Natural killer cell (primary cell): Measurements from ENCODE around the gene EXD3. TPM values are rescaled to one million over a fixed set of nuclear protein-coding genes. Genes with fewer than 3 reads are reported as not detected.
A peak's percentile ranks its signal among the peaks of the same experiment; 100 is the strongest.
"Not testable (repeated sequence)": the region's sequence is repeated elsewhere in the genome, so short reads cannot be mapped to it uniquely, and the experiment has no call there.

Experiments
- ATAC-seq, 3 donors: fragments of 150-1000 bp in 2 of 3; fragments of 200-7000 bp in 1 of 3; cut with Tn5 transposase; 1 replicate in 1 of 3; 2 replicates in 2 of 3; pipeline ENCODE4 v1.10.0; 2021; ENCODE audit warnings: mild to moderate bottlenecking in 2 of 3, moderate library complexity in 2 of 3
- DNase-seq, 2 donors: peaks; one replicate each; pipeline versions ENCODE4 v3.0.0 to v3.0.0-alpha.2; 2013 to 2021; ENCODE audit warnings: mixed read lengths in 1 of 2
- H3K27ac ChIP-seq: one replicate; pipeline ENCODE4 v1.5.1; 2013; ENCODE audit warnings: mild to moderate bottlenecking, low read length
- H3K27me3 ChIP-seq: one replicate; pipeline ENCODE4 v1.6.1; 2013; ENCODE audit warnings: low read length; ENCODE audit not compliant: control insufficient read depth, insufficient read depth
- H3K36me3 ChIP-seq: one replicate; pipeline ENCODE4 v1.6.1; 2013; ENCODE audit warnings: low read length; ENCODE audit not compliant: control insufficient read depth, insufficient read depth
- H3K4me1 ChIP-seq: one replicate; pipeline ENCODE4 v1.6.1; 2013; ENCODE audit warnings: low read length; ENCODE audit not compliant: control insufficient read depth, insufficient read depth
- H3K4me3 ChIP-seq: one replicate; pipeline ENCODE4 v1.5.1; 2013; ENCODE audit warnings: low read length
- H3K9me3 ChIP-seq: one replicate; pipeline ENCODE4 v1.6.1; 2013; ENCODE audit warnings: low read length; ENCODE audit not compliant: control insufficient read depth, insufficient read depth
- H3K27ac Mint-ChIP-seq, 2 donors: one replicate each; pipeline ENCODE4 v1.8.0; 2022; ENCODE audit warnings: mild to moderate bottlenecking in 2 of 2, mixed read lengths in 2 of 2, moderate library complexity in 1 of 2
- H3K27me3 Mint-ChIP-seq, 2 donors: one replicate each; pipeline ENCODE4 v1.8.0; 2022; ENCODE audit warnings: low read depth in 2 of 2, mixed read lengths in 2 of 2
- H3K36me3 Mint-ChIP-seq: one replicate; pipeline ENCODE4 v1.8.0; 2022; ENCODE audit warnings: mixed read lengths
- H3K4me1 Mint-ChIP-seq, 2 donors: one replicate each; pipeline ENCODE4 v1.8.0; 2022; ENCODE audit warnings: mixed read lengths in 2 of 2
- H3K4me3 Mint-ChIP-seq: one replicate; pipeline ENCODE4 v1.8.0; 2022; ENCODE audit warnings: mild to moderate bottlenecking, moderate library complexity, mixed read lengths
- H3K9me3 Mint-ChIP-seq, 2 donors: one replicate each; pipeline ENCODE4 v1.8.0; 2022; ENCODE audit warnings: mixed read lengths in 2 of 2
- WGBS: methylation state at CpG from one replicate; pipeline ENCODE4 v1.1.7; 2013; ENCODE audit warnings: missing lambda C conversion rate; ENCODE audit not compliant: insufficient coverage; 5-methylcytosine and 5-hydroxymethylcytosine counted together
- intact Hi-C: fragments of 100-400 bp; cut with micrococcal nuclease; formaldehyde crosslinking; loops from one replicate; pipeline ENCODE4 v1.14.2; 2022
- total RNA-seq, 4 donors: library from RNA; stranded (reverse); fragments of 120-200 nt in 1 of 4; gene quantifications; one replicate each; pipeline versions ENCODE4 v1.2.3 to v1.2.4, GENCODE V29; 2013 to 2022
- TF ChIP-seq, protein P1 (sequence below): fragments of 200-600 bp; IDR thresholded peaks from one replicate; pipeline ENCODE4 v1.8.0; 2022; ENCODE audit warnings: antibody characterized with exemption

Gene EXD3
- total RNA-seq, 3 donors from 2014 or later (not counting 1 experiment from before 2014, with no cell fraction given), result 28.0 to 35.3 (median 29.6) TPM

DNA sequence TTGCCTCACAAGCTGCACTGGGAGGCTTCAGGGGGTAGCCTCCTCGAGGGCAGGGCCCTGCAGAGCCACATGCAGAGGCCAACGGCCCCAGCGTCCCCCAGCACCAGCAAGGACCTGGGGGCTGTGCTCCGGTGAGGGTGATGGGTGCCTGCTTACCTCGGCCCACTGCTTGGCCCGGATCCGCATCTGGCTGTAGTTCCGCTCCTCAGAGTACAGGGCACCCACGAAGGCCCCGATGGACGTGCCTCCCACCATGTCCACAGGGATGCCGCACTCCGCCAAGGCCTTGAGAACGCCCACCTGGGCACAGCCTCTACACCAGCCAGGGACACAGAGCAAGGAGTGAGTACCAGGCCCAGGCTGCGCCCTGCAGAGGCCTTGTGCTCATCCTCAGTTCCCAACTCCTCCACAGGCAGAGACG is 44.2 kb upstream of the EXD3 start:
- Histone ChIP-seq H3K4me3 (no peak overlapping the region), H3K9me3 (no peaks in the 10 kb centered on the region), H3K27ac (no peak overlapping the region), H3K36me3 (no peaks in the 10 kb centered on the region), H3K27me3 (no peaks in the 10 kb centered on the region), H3K4me1 (peaks cover 13% of the 10 kb centered on the region)
- Mint-ChIP-seq H3K4me1 (peaks cover 7 to 19% of the 10 kb centered on the region in 2 donors), H3K36me3 (no peaks in the 10 kb centered on the region), H3K4me3 (no peak overlapping the region), H3K27ac (peak overlapping the region in 1 of 2 donors; percentile 33), H3K27me3 (peaks cover 0 to 3% of the 10 kb centered on the region in 2 donors), H3K9me3 (no peaks in the 10 kb centered on the region)
- no peak for ATAC-seq
- TF ChIP-seq, protein P1, sequence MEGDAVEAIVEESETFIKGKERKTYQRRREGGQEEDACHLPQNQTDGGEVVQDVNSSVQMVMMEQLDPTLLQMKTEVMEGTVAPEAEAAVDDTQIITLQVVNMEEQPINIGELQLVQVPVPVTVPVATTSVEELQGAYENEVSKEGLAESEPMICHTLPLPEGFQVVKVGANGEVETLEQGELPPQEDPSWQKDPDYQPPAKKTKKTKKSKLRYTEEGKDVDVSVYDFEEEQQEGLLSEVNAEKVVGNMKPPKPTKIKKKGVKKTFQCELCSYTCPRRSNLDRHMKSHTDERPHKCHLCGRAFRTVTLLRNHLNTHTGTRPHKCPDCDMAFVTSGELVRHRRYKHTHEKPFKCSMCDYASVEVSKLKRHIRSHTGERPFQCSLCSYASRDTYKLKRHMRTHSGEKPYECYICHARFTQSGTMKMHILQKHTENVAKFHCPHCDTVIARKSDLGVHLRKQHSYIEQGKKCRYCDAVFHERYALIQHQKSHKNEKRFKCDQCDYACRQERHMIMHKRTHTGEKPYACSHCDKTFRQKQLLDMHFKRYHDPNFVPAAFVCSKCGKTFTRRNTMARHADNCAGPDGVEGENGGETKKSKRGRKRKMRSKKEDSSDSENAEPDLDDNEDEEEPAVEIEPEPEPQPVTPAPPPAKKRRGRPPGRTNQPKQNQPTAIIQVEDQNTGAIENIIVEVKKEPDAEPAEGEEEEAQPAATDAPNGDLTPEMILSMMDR, result no peak
- DNase-seq, result no peak
- WGBS, result 96% methylated on average over 16 of the region's 16 CpGs
- intact Hi-C loops, result no loop called here

- H3K36me3 Mint-ChIP-seq, H3K27me3 ChIP-seq, H3K36me3 ChIP-seq, DNase-seq, H3K27me3 Mint-ChIP-seq, intact Hi-C loops, ATAC-seq, H3K4me3 Mint-ChIP-seq, H3K4me3 ChIP-seq, H3K9me3 Mint-ChIP-seq, H3K9me3 ChIP-seq, H3K27ac ChIP-seq: not testable (repeated sequence)
- H3K4me1 Mint-ChIP-seq, result peaks cover 7 to 26% of the 10 kb centered on the region in 2 donors
- peak overlapping the region in 1 of 2 donors; percentile 53 for H3K27ac Mint-ChIP-seq
- 93% methylated on average over 35 of the region's 35 CpGs for WGBS
- peaks cover 19% of the 10 kb centered on the region for H3K4me1 ChIP-seq
Measured at GRCh38 chr9:137466389-137467085, 43.6 kb upstream of the EXD3 start.

- ATAC-seq, result no peak
- H3K4me3 Mint-ChIP-seq, result no peak overlapping the region
- no peaks in the 10 kb centered on the region for H3K27me3 ChIP-seq
- peaks cover 5 to 28% of the 10 kb centered on the region in 2 donors for H3K4me1 Mint-ChIP-seq
- H3K4me3 ChIP-seq, result no peak overlapping the region
- no peaks in the 10 kb centered on the region for H3K36me3 ChIP-seq
- no peak overlapping the region for H3K27ac ChIP-seq
- no peaks in the 10 kb centered on the region for H3K9me3 Mint-ChIP-seq
- 94% methylated on average over 23 of the region's 23 CpGs for WGBS
- H3K9me3 ChIP-seq, result no peaks in the 10 kb centered on the region
- DNase-seq, result no peak
- TF ChIP-seq, protein P1, result no peak
- no peaks in the 10 kb centered on the region for H3K36me3 Mint-ChIP-seq
- peak overlapping the region; percentile 32 to 53 for H3K27ac Mint-ChIP-seq
- H3K27me3 Mint-ChIP-seq, result no peaks in the 10 kb centered on the region
- intact Hi-C loops, result no loop called here
- H3K4me1 ChIP-seq, result peaks cover 25% of the 10 kb centered on the region
Measured at GRCh38 chr9:137465720-137466388, 42.9 kb upstream of the EXD3 start.

DNA sequence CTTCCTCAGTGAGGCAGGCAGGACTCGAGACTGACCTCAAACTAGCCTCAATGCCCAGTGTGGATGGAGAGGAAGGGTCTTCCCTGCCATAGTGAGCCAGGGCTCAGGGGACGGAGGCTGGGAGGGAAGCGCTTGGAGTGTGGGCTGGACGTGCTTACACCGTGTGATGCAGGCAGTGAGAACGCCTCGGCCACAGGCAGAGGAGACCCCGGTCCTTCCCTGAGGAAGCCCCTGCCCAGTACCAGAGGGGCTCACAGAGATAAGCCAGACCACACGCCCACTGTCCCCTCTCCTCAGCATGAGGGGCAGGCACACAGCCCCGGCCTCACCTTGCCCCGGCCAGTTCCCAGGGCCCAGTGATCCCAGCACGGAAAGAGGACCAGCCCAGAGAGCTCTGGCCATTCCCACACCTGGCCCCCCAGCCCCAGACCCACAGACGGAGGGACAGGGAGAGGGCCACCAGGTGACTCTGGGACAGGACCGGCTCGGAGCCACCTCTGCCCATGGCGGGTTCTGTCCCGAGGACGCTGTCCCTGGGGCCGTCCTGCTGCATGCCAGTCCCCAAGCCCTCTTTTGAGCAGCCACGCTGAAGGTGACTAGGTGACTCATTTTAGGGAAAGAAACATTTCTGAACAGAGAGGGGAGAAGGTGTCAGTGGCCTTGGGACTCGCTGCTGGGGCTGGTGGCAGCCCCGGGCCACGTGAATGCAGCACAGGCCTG is 42.2 kb upstream of the EXD3 start:
- no peak overlapping the region for H3K4me3 ChIP-seq
- no peaks in the 10 kb centered on the region for H3K27me3 ChIP-seq
- intact Hi-C loops, result loop anchor here (5.0 kb wide), 1 partner anchor 43 kb away; the partner anchor contains the start of genes EXD3 and NOXA1
- no peaks in the 10 kb centered on the region for H3K9me3 ChIP-seq
- DNase-seq, result no peak
- no peaks in the 10 kb centered on the region for H3K36me3 ChIP-seq
- WGBS, result 95% methylated on average over 23 of the region's 23 CpGs
- Mint-ChIP-seq H3K4me1 (peaks cover 0 to 27% of the 10 kb centered on the region in 2 donors), H3K9me3 (no peaks in the 10 kb centered on the region), H3K36me3 (no peaks in the 10 kb centered on the region), H3K27ac (no peak overlapping the region), H3K4me3 (no peak overlapping the region), H3K27me3 (no peaks in the 10 kb centered on the region)
- H3K4me1 ChIP-seq, result peaks cover 30% of the 10 kb centered on the region
- TF ChIP-seq, protein P1, result no peak
- no peak for ATAC-seq
- H3K27ac ChIP-seq, result no peak overlapping the region
